ENCODE data around the gene MPPED1.

- peak; percentile 99 for TF ChIP-seq CTCF (conservative IDR thresholded peaks at IDR 0.05)
- no peak for TF ChIP-seq EZH2 (IDR thresholded peaks at IDR 0.05; ENCODE audit: low read depth)
Measured at GRCh38 chr22:43388420-43388851, 23.4 kb upstream of the MPPED1 start.
